PC-3 (cell line): ENCODE results near the gene SECISBP2L. TPM values are rescaled to one million over a fixed set of nuclear protein-coding genes. Genes with fewer than 3 reads are reported as not detected.

Source experiments
- ATAC-seq: fragments of 200-7000 bp; cut with Tn5 transposase; 2 replicates; pipeline ENCODE4 v1.9.1; 2020; ENCODE audit warnings: mild to moderate bottlenecking, moderate library complexity
- BruUV-seq: library from RNA; stranded (reverse); fragments of 400-500 nt; replicated peaks from 2 replicates; lab custom pipeline; 2021; lab: Mats Ljungman, UMichigan
- CTCF ChIA-PET: fragments of 300-600 bp; sonication (Branson Sonifier 250); formaldehyde crosslinking; loops from one replicate; lab custom pipeline; 2022; ENCODE audit warnings: antibody characterized with exemption; lab: Charles Lee
- POLR2A ChIA-PET: fragments of 300-600 bp; sonication (Branson Sonifier 250); formaldehyde crosslinking; loops from one replicate; lab custom pipeline; 2022; ENCODE audit warnings: antibody characterized with exemption; ENCODE audit not compliant: unreplicated experiment; lab: Charles Lee
- DNase-seq: peaks from one replicate; pipeline ENCODE4 v3.0.0-alpha.2; 2015
- H2AFZ ChIP-seq: fragments of 300-600 bp; sonication (generic); 2 replicates; pipeline ENCODE4 v1.6.0; 2016; ENCODE audit warnings: antibody characterized with exemption, low read length
- H3F3A ChIP-seq: fragments of 300-600 bp; sonication (generic); one replicate; pipeline ENCODE4 v1.6.0; 2017; ENCODE audit warnings: antibody characterized with exemption, low read length, control low read depth, mild to moderate bottlenecking; ENCODE audit not compliant: unreplicated experiment
- H3K27ac ChIP-seq: fragments of 300-600 bp; sonication (generic); 2 replicates; pipeline ENCODE4 v1.5.1; 2016; ENCODE audit warnings: mild to moderate bottlenecking, low read length
- H3K27me3 ChIP-seq: fragments of 300-600 bp; sonication (generic); 2 replicates; pipeline ENCODE4 v1.6.1; 2016; ENCODE audit warnings: low read length, mixed read lengths
- H3K36me3 ChIP-seq: fragments of 300-600 bp; sonication (generic); 2 replicates; pipeline ENCODE4 v1.6.1; 2016; ENCODE audit warnings: low read depth, mixed run types, low read length, mixed read lengths
- H3K4me1 ChIP-seq: fragments of 300-600 bp; sonication (generic); 2 replicates; pipeline ENCODE4 v1.5.1; 2016; ENCODE audit warnings: low read length; ENCODE audit not compliant: insufficient read depth
- H3K4me2 ChIP-seq: fragments of 300-600 bp; sonication (generic); 2 replicates; pipeline ENCODE4 v1.6.0; 2016; ENCODE audit warnings: low read length
- H3K4me3 ChIP-seq: fragments of 300-600 bp; sonication (generic); 2 replicates; pipeline ENCODE4 v1.5.1; 2016; ENCODE audit warnings: mild to moderate bottlenecking, low read length, mixed read lengths
- H3K79me2 ChIP-seq: fragments of 300-600 bp; sonication (generic); 2 replicates; pipeline ENCODE4 v1.6.1; 2017; ENCODE audit warnings: low read length, mixed read lengths
- H3K9ac ChIP-seq: fragments of 300-600 bp; sonication (generic); 2 replicates; pipeline ENCODE4 v1.6.0; 2016; ENCODE audit warnings: mild to moderate bottlenecking, low read length
- H3K9me2 ChIP-seq: fragments of 300-600 bp; sonication (generic); replicated peaks from 2 replicates; pipeline ENCODE4 v1.6.1; 2016; ENCODE audit warnings: mixed run types, low read length, mixed read lengths
- H3K9me3 ChIP-seq: fragments of 300-600 bp; sonication (generic); 2 replicates; pipeline ENCODE4 v1.6.1; 2016; ENCODE audit warnings: low read length, mixed read lengths
- H4K20me1 ChIP-seq: fragments of 300-600 bp; sonication (generic); 2 replicates; pipeline ENCODE4 v1.6.1; 2016; ENCODE audit warnings: low read length, mixed read lengths
- EZH2 ChIP-seq: fragments of 300-600 bp; sonication (generic); IDR thresholded peaks from one replicate; pipeline ENCODE4 v1.6.1; 2017; ENCODE audit warnings: antibody characterized with exemption, mild to moderate bottlenecking, low read length; ENCODE audit not compliant: unreplicated experiment
- EZH2phosphoT487 ChIP-seq: fragments of 300-600 bp; sonication (generic); IDR thresholded peaks from 2 replicates; pipeline ENCODE4 v1.6.1; 2018; ENCODE audit warnings: mild to moderate bottlenecking, antibody characterized with exemption, low read length, borderline replicate concordance
- intact Hi-C: fragments of 100-400 bp; cut with micrococcal nuclease; formaldehyde crosslinking; loops from 2 replicates; pipeline ENCODE4 v1.9.0; 2023
- total RNA-seq: library from RNA; depleted of rRNA; stranded (reverse); fragments of >200 nt; gene quantifications from 2 replicates; pipeline ENCODE4 v1.2.3, GENCODE V29; 2014
- TF ChIP-seq, protein P1 (sequence below): fragments of 300-600 bp; sonication (generic); conservative IDR thresholded peaks from 2 replicates; pipeline ENCODE4 v1.5.1; 2017; ENCODE audit warnings: antibody characterized with exemption, low read depth, mild to moderate bottlenecking, low read length

The SECISBP2L gene
- total RNA-seq, 1 experiment from 2014 or later, result 18.6 TPM

DNA sequence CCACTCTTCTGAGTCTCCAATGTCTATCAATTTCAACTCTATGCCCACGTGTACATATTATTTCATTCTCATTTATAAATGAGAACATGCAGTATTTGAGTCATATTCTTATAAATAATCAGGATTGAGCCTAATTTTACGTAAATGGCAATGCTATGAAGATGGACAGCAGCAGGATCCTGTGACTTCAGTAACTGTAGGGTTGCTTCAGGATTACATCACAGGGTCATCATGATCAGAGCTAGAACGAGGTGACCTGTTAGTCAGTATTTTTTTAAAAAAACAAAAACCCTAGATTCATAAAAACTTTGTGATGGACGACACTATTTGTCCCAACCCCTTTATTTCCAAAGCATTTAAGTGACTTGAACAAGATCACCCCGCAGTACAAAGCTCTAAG, 104.3 kb downstream of the SECISBP2L start:
- Histone ChIP-seq H3F3A (peaks cover 5% of the 10 kb centered on the region), H4K20me1 (no peaks in the 10 kb centered on the region), H3K27ac (peak overlapping the region; percentile 100), H3K4me3 (no peak overlapping the region), H3K79me2 (no peaks in the 10 kb centered on the region), H2AFZ (no peak overlapping the region), H3K4me2 (no peak overlapping the region), H3K9ac (peak overlapping the region; percentile 86), H3K27me3 (no peaks in the 10 kb centered on the region), H3K9me3 (no peaks in the 10 kb centered on the region), H3K36me3 (no peaks in the 10 kb centered on the region), H3K4me1 (peaks cover 56% of the 10 kb centered on the region), H3K9me2 (0 out of 2 replicates have a peak, but pooled peaks cover 4% of the 10 kb centered on the region)
- TF ChIP-seq, protein P1, sequence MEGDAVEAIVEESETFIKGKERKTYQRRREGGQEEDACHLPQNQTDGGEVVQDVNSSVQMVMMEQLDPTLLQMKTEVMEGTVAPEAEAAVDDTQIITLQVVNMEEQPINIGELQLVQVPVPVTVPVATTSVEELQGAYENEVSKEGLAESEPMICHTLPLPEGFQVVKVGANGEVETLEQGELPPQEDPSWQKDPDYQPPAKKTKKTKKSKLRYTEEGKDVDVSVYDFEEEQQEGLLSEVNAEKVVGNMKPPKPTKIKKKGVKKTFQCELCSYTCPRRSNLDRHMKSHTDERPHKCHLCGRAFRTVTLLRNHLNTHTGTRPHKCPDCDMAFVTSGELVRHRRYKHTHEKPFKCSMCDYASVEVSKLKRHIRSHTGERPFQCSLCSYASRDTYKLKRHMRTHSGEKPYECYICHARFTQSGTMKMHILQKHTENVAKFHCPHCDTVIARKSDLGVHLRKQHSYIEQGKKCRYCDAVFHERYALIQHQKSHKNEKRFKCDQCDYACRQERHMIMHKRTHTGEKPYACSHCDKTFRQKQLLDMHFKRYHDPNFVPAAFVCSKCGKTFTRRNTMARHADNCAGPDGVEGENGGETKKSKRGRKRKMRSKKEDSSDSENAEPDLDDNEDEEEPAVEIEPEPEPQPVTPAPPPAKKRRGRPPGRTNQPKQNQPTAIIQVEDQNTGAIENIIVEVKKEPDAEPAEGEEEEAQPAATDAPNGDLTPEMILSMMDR, result no peak
- TF ChIP-seq EZH2phosphoT487, result no peak
- no peak for TF ChIP-seq EZH2
- POLR2A ChIA-PET, result no interaction called here
- BruUV-seq, result no TSS peak
- intact Hi-C loops, result no loop called here
- ATAC-seq, result no peak
- CTCF ChIA-PET, result no interaction called here
- no peak for DNase-seq

DNA sequence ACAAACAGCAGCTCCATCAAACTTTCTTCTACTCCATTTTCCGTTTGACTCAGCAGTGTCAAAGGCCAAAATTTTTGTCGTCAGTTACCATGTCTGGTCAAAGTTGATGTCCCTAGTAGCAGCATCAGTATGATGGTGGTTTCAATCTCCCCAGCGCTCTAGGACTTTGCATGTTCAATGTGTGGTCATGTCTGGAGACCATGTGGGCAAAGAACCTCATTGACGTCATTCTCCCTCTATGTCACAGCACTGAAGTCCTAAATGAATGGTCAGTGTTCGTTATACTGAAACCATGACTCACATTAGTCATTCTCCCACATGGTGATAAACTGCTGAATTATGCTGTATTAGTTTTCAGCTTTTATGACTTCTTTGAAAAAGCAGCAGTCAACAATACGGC, 105.7 kb downstream of the SECISBP2L start:
- Histone ChIP-seq H3K4me1 (peaks cover 47% of the 10 kb centered on the region), H3K9me3 (no peaks in the 10 kb centered on the region), H3K27ac (peak overlapping the region; percentile 100), H3K27me3 (no peaks in the 10 kb centered on the region), H4K20me1 (no peaks in the 10 kb centered on the region), H2AFZ (no peak overlapping the region), H3K36me3 (no peaks in the 10 kb centered on the region), H3K9me2 (0 out of 2 replicates have a peak, but pooled peaks cover 4% of the 10 kb centered on the region), H3K4me2 (0 out of 2 replicates have a peak overlapping the region, but pooled peaks have one; percentile 67), H3K4me3 (no peak overlapping the region), H3K9ac (peak overlapping the region; percentile 94), H3K79me2 (no peaks in the 10 kb centered on the region), H3F3A (no peaks in the 10 kb centered on the region)
- intact Hi-C loops, result no loop called here
- BruUV-seq, result no TSS peak
- CTCF ChIA-PET, result interaction anchor here (1.1 to 1.5 kb wide), 2 partner anchors 23 to 35 kb away, joined by 3 to 4 read pairs; partner anchors contain the start of gene SHC4
- TF ChIP-seq, protein P1, result no peak
- TF ChIP-seq EZH2phosphoT487, result no peak
- no peak for TF ChIP-seq EZH2
- DNase-seq, result peak; percentile 86
- POLR2A ChIA-PET, result interaction anchor here (0.6 to 0.7 kb wide), 2 partner anchors 201 to 220 kb away, joined by 3 read pairs; no protein-coding TSS in a partner anchor
- peak; percentile 69 for ATAC-seq

DNA sequence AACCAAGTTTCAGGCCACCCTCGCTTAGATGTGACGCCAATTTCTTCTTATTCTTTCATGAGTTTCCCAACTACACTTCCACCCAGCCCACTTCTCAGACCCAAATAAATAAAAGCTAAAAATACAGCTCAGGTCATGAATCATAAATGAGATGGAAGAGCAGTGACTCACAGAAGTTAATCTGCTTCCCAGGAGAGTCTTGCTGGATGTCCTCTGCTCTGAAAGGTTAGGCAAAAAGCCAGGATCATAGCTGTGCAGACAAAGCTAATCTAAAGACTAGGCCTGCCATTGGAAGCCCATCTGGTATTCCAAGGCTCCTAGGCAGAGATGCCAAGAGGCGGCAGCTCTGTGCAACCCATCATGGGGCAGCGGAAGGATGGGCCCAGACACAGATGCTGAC, 106.6 kb downstream of the SECISBP2L start:
- peak overlapping the region; percentile 94 for H3K9ac ChIP-seq
- H3K27me3 ChIP-seq, result no peaks in the 10 kb centered on the region
- ChIA-PET CTCF (interaction anchor here (1.1 to 1.5 kb wide), 3 partner anchors 24 to 36 kb away, joined by 3 to 4 read pairs (median 4); partner anchors contain the start of gene SHC4), POLR2A (interaction anchor here (0.6 to 0.9 kb wide), 3 partner anchors 10 to 557 kb away, joined by 3 read pairs; no protein-coding TSS in a partner anchor)
- peak; percentile 89 for DNase-seq
- peak overlapping the region; percentile 100 for H3K27ac ChIP-seq
- TF ChIP-seq EZH2, result no peak
- no peak for TF ChIP-seq EZH2phosphoT487
- TF ChIP-seq, protein P1, result no peak
- no peaks in the 10 kb centered on the region for H3F3A ChIP-seq
- BruUV-seq, result no TSS peak
- H3K4me1 ChIP-seq, result peaks cover 40% of the 10 kb centered on the region
- no peaks in the 10 kb centered on the region for H3K79me2 ChIP-seq
- H3K9me3 ChIP-seq, result no peaks in the 10 kb centered on the region
- H2AFZ ChIP-seq, result no peak overlapping the region
- intact Hi-C loops, result no loop called here
- 0 out of 2 replicates have a peak, but pooled peaks cover 4% of the 10 kb centered on the region for H3K9me2 ChIP-seq
- peak; percentile 76 for ATAC-seq
- 0 out of 2 replicates have a peak overlapping the region, but pooled peaks have one; percentile 3 for H3K4me3 ChIP-seq
- peak overlapping the region; percentile 45 for H3K4me2 ChIP-seq
- no peaks in the 10 kb centered on the region for H4K20me1 ChIP-seq
- H3K36me3 ChIP-seq, result no peaks in the 10 kb centered on the region
